ENCODE results near the gene WDR90.
A peak's percentile ranks its signal among the peaks of the same experiment; 100 is the strongest.

Gene WDR90

DNA sequence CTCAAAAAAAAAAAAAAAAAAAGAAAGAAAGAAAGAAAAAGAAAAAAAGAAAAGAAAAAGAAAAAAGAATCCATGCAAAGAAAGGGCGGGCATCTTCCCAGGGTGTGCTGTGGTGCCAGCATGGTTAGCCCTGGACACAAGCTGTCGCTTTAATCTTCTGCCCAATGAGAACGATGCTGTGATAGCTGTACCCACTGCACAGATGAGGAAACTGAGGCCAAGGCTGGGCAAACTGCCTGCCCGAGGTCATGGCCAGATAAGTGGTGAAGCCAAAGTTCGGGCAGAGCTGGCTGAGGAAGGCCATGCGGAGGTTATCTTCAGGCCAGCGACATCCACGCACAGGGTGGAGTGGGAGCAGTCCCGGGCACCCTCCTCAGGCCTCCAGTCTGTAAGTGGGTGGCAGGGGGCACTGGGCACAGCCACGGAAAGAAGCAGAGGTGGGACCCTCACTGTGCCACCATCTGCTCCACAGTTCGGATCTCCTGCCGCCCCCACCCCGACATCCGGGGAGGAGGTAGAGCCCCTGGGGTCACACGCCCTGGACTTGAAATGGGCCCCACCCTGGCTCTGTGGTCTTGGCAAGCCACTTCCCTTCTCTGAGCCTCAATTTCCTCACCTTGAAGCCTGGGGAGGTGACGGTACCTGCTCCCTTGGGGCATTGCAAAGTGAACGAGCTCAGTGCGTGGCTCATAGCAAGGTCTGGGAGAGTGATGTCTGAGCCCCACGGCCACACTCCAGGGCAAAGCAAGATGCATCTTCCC is 49.9 kb downstream of the WDR90 start:
- no peak for TF ChIP-seq POLR2A (IDR thresholded peaks at IDR 0.05; ENCODE audit: low read depth, low read length)
- FAIRE-seq (no peak), DNase-seq (ENCODE audit: insufficient read length, low spot score) (no peak)

DNA sequence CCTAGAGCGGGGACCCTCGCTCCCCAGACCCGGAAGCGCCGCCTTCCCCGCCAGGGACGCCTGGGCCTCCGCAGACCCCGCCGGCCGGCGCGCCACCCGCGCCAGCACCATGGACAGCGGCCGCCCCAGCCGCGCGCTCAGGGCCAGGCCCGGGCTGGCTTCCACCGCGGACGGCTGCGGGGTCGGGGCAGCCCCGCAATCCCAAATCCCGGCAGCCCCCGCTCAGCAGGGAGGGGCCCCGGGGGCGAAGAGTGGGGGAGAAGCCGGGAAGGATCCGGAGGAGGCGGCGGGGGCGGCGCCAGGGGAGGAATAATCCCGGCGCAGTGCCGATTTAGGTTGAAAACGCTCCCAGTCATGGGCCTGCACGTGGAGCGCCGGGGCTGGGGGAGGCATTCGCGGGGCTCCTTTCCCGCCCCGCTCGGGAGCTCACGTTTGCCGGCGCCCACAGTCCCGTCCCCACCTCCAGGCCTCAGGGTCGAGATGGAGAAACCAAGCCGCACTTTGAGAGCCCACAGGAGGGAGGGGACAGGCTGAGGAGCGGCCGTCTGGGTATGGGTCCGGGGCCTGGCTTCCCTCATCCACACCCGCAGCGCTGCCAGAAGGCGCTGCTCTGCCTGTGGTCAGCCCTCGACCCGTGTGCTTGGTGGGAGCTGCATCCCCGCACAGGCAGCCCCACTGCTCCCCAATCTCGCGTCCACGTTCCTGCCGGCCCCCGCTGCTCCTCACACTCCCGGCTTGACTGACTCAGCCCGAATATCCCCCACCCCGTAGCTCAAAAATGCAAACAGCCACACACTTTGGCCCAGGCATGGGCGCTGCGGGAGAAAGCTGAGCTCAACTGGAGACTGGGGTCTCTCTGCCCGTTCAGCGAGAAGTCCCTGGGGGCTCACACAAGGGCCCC is 51.8 kb downstream of the WDR90 start:
- DNase-seq (ENCODE audit: insufficient read length, low spot score) (no peak), FAIRE-seq (no peak)
- no peak for TF ChIP-seq POLR2A (IDR thresholded peaks at IDR 0.05; ENCODE audit: low read depth, low read length)

- no peak for TF ChIP-seq POLR2A (IDR thresholded peaks at IDR 0.05; ENCODE audit: low read depth, low read length)
- FAIRE-seq (no peak), DNase-seq (ENCODE audit: insufficient read length, low spot score) (no peak)
Observed at GRCh38 chr16:702341-702740, 53.2 kb downstream of the WDR90 start.

- no peak for DNase-seq (ENCODE audit: insufficient read length, low spot score)
- no peak for FAIRE-seq
- no peak for TF ChIP-seq POLR2A (IDR thresholded peaks at IDR 0.05; ENCODE audit: low read depth, low read length)
Observed at GRCh38 chr16:703406-703805, 54.2 kb downstream of the WDR90 start.

DNA sequence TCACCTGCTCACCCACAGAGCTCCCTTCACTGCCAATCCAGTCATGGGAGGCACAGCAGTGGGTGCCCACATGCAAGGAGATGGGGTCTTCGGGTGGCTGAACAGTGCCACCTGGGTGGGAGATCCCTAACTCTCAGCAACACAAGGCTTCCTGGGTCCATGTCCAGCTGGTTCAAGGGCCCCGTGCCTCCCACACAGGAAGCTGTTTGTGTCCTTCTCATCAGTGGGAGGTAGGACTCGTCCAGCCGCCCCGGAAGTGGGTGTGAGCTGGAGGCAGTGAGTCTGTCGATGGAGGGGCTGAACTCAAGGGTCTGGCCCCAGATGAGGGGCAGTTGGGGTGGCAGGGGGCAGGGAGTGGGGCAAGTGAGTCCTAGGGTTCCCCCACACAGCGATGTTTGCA is 54.9 kb downstream of the WDR90 start:
- TF ChIP-seq POLR2A (IDR thresholded peaks at IDR 0.05; ENCODE audit: low read depth, low read length): no peak
- FAIRE-seq (no peak), DNase-seq (ENCODE audit: insufficient read length, low spot score) (no peak)

DNA sequence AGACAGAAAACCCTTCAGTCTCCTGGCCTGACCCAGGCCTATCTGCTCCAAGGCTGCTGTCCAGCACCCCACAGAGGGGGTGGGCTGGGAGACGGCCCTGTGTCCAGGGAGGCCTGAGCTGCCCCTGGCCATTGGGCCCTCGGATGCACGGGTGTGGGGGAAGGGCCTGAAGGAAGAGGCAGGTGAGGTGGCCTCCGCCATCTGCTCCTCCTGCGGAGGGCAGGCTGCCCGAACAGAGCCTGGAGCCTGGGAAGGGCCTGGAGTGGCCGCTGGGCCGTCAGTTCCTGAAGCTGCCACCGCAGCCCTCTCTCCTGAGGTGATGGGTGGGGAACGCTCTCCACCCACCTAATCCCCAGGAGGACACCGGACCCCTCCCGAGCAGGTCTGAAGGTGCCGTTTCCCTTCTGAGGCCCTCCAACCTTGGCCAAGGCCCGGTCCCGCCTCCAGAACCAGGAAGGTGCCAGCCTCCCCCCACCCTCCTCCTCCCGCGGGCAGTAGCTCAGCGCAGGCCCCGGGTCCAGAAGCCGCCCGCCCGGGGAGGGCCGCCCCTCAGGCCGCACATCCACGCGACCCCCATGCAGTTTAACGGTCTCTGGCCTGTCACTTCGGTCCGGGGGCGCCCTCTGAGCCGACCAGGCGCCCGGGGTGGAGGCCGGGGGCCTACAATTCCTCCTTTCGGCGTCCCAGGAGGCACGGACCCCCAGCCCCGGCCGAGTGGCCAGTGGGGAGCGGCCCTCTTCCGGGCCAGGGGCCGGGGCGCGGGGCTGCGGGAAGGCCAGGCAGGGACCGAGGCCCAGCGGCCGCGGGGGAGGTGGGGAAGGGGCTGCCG is 55.6 kb downstream of the WDR90 start:
- FAIRE-seq: no peak
- no peak for TF ChIP-seq POLR2A (IDR thresholded peaks at IDR 0.05; ENCODE audit: low read depth, low read length)
- no peak for DNase-seq (ENCODE audit: insufficient read length, low spot score)

DNA sequence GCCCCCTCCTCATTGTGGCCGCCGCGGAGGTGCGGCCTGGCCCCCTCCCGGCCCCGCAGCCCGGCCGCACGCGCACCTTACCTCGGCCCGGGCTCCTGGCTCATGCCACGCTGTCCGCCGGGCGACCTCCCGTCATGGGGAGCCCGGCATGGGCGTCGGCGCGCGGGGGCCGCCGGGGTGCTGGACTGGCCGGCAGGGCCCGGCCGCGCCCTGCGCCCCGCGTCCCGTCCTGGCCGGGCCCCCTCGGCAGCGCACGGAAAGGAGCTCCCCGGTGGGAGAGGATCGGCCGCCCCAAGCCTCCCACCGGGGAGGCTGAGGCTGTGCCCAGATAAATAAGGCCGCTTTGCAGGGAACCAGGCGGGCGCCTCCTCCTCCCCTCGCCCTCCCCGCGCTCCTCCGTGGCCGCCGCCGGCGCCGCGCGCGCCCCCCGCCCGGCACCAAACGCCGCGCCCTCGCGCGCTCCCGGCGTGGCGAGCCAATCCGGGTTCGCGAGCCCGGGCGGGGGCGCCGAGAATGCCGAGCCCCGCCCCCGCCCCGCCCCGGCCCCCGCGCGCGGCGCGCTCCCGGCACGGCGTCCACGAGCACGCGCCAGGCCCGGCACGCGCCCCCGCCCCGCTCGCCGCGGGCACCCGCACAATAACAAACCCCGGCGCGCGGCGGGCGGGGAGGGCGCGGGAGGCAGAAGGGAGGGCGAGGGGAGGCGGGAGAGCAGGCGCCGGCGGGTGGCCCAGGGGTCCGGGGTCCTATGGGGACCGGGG is 56.4 kb downstream of the WDR90 start, which contains the start of gene FBXL16:
TSS of gene FBXL16 (minus strand) at position 371 of the 758 bp plus-strand sequence. CDS start 8,396 bp downstream, outside the sequence.
- peak; percentile 88 for DNase-seq (ENCODE audit: insufficient read length, low spot score)
- TF ChIP-seq POLR2A (IDR thresholded peaks at IDR 0.05; ENCODE audit: low read depth, low read length): peak; percentile 43; the same call in 1 of the 2 replicates

DNA sequence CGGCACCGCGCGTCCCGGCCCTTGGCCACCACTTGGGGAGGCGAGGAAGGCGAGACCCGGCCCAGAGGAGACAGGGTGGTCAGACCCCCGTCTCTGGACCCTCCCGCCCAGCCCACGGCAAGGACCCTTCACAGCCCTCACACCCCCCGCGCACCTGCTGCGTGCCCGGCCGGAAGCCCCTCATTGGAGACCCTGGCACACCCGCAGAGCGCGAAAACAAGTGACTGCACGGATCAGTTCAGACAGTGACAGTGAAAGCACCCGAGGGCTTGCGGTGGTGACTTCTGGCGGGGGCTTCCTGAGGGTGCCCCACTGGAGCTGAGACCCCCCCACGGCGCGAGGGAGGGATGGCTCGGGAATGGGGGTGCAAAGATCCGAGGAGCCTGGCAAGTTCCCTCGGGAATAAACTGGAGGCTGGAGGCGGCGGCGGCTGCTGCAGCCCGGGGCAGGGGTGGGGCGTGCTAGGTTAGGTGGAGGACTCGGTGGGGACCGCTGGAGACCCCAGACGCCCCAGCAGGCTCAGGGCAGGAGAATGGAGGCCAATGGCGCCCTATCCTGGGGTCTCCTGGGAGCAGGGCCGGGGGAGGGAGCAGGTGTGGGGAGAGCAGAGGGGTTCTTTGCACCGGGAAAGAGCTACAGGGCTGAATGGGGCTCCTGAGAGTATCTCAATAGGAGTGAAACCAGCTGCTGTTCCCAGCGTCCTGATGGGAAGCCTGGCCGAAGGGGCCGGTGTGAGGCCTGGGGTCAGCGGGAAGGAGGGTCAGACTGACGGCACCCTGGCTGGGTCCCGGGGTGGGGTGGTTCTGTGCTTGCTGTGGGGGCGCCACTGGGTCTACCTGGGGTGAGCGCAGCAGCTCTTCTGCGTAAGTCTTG is 57.3 kb downstream of the WDR90 start:
- TF ChIP-seq POLR2A (IDR thresholded peaks at IDR 0.05; ENCODE audit: low read depth, low read length): no peak
- DNase-seq (ENCODE audit: insufficient read length, low spot score): no peak
- no peak for FAIRE-seq

More for the DNA sequence above, 56.4 kb downstream of the WDR90 start, which contains the start of gene FBXL16:
- FAIRE-seq: no peak

- FAIRE-seq: no peak
- no peak for TF ChIP-seq POLR2A (IDR thresholded peaks at IDR 0.05; ENCODE audit: low read depth, low read length)
- DNase-seq (ENCODE audit: insufficient read length, low spot score): no peak
Observed at GRCh38 chr16:707062-707538, 57.9 kb downstream of the WDR90 start.

- DNase-seq (ENCODE audit: insufficient read length, low spot score): no peak
- TF ChIP-seq POLR2A (IDR thresholded peaks at IDR 0.05; ENCODE audit: low read depth, low read length): no peak
- no peak for FAIRE-seq
Observed at GRCh38 chr16:708019-708418, 58.9 kb downstream of the WDR90 start.

- FAIRE-seq: no peak
- no peak for DNase-seq (ENCODE audit: insufficient read length, low spot score)
- no peak for TF ChIP-seq POLR2A (IDR thresholded peaks at IDR 0.05; ENCODE audit: low read depth, low read length)
Observed at GRCh38 chr16:708959-709358, 59.8 kb downstream of the WDR90 start.
